GM12874 (cell line): ENCODE results near the gene RAB32.

Experiments
- CTCF ChIP-seq: IDR thresholded peaks from 2 replicates; pipeline ENCODE4 v1.5.1; 2011; ENCODE audit warnings: low read depth, mild to moderate bottlenecking, control low read depth, low read length, moderate library complexity; ENCODE audit not compliant: insufficient read depth

RAB32 gene

GRCh38 chr6:146601352-146601751 is 57.7 kb downstream of the RAB32 start:
- TF ChIP-seq CTCF, result no peak

- no peak for TF ChIP-seq CTCF
Observed at GRCh38 chr6:146602526-146602925, 58.9 kb downstream of the RAB32 start.
